GM23338 (cell line): ENCODE data around the gene DCANP1. TPM values are rescaled to one million over a fixed set of nuclear protein-coding genes. Genes with fewer than 3 reads are reported as not detected.

ENCODE experiments used
- ATAC-seq: fragments of 200-7000 bp; cut with Tn5 transposase; 3 replicates; pipeline ENCODE4 v1.9.1; 2020
- DNase-seq: peaks from one replicate; pipeline ENCODE4 v3.0.0-alpha.2; 2015; ENCODE audit warnings: low spot score
- H2AFZ ChIP-seq: fragments of 200-600 bp; sonication (generic); 2 replicates; pipeline ENCODE4 v1.8.0; 2016; ENCODE audit warnings: antibody characterized with exemption, mild to moderate bottlenecking, moderate library complexity
- H3F3A ChIP-seq: fragments of 200-600 bp; sonication (generic); replicated peaks from 2 replicates; pipeline ENCODE4 v1.8.0; 2017; ENCODE audit warnings: antibody characterized with exemption, mixed run types, low read depth
- H3K27ac ChIP-seq: fragments of 200-600 bp; sonication (generic); 2 replicates; pipeline ENCODE4 v1.6.1; 2016; ENCODE audit warnings: low read depth
- H3K27me3 ChIP-seq: fragments of 200-600 bp; sonication (generic); 2 replicates; pipeline ENCODE4 v1.8.0; 2016; ENCODE audit warnings: mild to moderate bottlenecking, mixed run types, moderate library complexity; ENCODE audit not compliant: insufficient read depth
- H3K36me3 ChIP-seq: fragments of 200-600 bp; sonication (generic); 2 replicates; pipeline ENCODE4 v1.8.0; 2016; ENCODE audit warnings: mild to moderate bottlenecking; ENCODE audit not compliant: insufficient read depth
- H3K4me1 ChIP-seq: fragments of 200-600 bp; sonication (generic); 2 replicates; pipeline ENCODE4 v1.8.0; 2016; ENCODE audit warnings: mild to moderate bottlenecking, moderate library complexity; ENCODE audit not compliant: insufficient read depth
- H3K4me2 ChIP-seq: fragments of 200-600 bp; sonication (generic); 2 replicates; pipeline ENCODE4 v1.7.1; 2017; ENCODE audit warnings: mixed run types
- H3K4me3 ChIP-seq: fragments of 200-600 bp; sonication (generic); 2 replicates; pipeline ENCODE4 v1.6.1; 2016; ENCODE audit warnings: mixed run types
- H3K79me2 ChIP-seq: fragments of 200-600 bp; sonication (generic); replicated peaks from 2 replicates; pipeline ENCODE4 v1.8.0; 2017; ENCODE audit warnings: mild to moderate bottlenecking; ENCODE audit not compliant: insufficient read depth
- H3K9me2 ChIP-seq: fragments of 200-600 bp; sonication (generic); 2 replicates; pipeline ENCODE4 v1.8.0; 2017; ENCODE audit not compliant: insufficient read depth
- H4K20me1 ChIP-seq: fragments of 200-600 bp; sonication (generic); replicated peaks from 2 replicates; pipeline ENCODE4 v1.8.0; 2017; ENCODE audit warnings: mild to moderate bottlenecking; ENCODE audit not compliant: insufficient read depth
- H3K27ac Mint-ChIP-seq: 2 replicates; pipeline ENCODE4 v1.8.0; 2020; ENCODE audit warnings: inconsistent platforms, mild to moderate bottlenecking, moderate library complexity, mixed read lengths
- H3K27me3 Mint-ChIP-seq: 3 replicates; pipeline ENCODE4 v1.8.0; 2022; ENCODE audit warnings: low read depth, mild to moderate bottlenecking, moderate library complexity, mixed read lengths, inconsistent platforms; ENCODE audit not compliant: insufficient read depth, poor library complexity
- H3K36me3 Mint-ChIP-seq: 3 replicates; pipeline ENCODE4 v1.8.0; 2021; ENCODE audit warnings: low read depth, mild to moderate bottlenecking, inconsistent platforms, moderate library complexity, mixed read lengths
- H3K4me1 Mint-ChIP-seq: 3 replicates; pipeline ENCODE4 v1.8.0; 2020; ENCODE audit warnings: mild to moderate bottlenecking, inconsistent platforms, mixed read lengths
- H3K4me3 Mint-ChIP-seq: 3 replicates; pipeline ENCODE4 v1.8.0; 2021; ENCODE audit warnings: moderate library complexity, mild to moderate bottlenecking, inconsistent platforms, mixed read lengths
- H3K9me3 Mint-ChIP-seq: 3 replicates; pipeline ENCODE4 v1.8.0; 2020; ENCODE audit warnings: moderate library complexity, mild to moderate bottlenecking, inconsistent platforms, mixed read lengths
- CREB1 ChIP-seq: fragments of 250-450 bp; sonication (Bioruptor Pico); IDR thresholded peaks from 2 replicates; pipeline ENCODE4 v1.5.0; 2020; ENCODE audit warnings: low read depth, mild to moderate bottlenecking, moderate library complexity
- CTCF ChIP-seq, 2 experiments: fragments of 200-600 bp in 1 of 2; sonication (generic) in 1 of 2; conservative IDR thresholded peaks; 2 replicates each; pipeline versions ENCODE4 v1.5.1 to v1.6.1; 2016 to 2017; ENCODE audit warnings: antibody characterized with exemption in 2 of 2, low read depth in 2 of 2, mild to moderate bottlenecking in 2 of 2, moderate library complexity in 1 of 2
- ETS1 ChIP-seq: IDR thresholded peaks from 2 replicates; pipeline ENCODE4 v1.6.1; 2016; ENCODE audit warnings: antibody characterized with exemption
- EZH2 ChIP-seq: fragments of 200-600 bp; sonication (generic); IDR thresholded peaks from one replicate; pipeline ENCODE4 v1.8.0; 2017; ENCODE audit warnings: antibody characterized with exemption, mild to moderate bottlenecking, low read depth; ENCODE audit not compliant: unreplicated experiment
- EZH2phosphoT487 ChIP-seq: fragments of 200-600 bp; sonication (generic); IDR thresholded peaks from one replicate; pipeline ENCODE4 v1.8.1; 2018; ENCODE audit warnings: antibody characterized with exemption; ENCODE audit not compliant: unreplicated experiment
- JUNB ChIP-seq: IDR thresholded peaks from one replicate; pipeline ENCODE4 v1.6.1; 2016; ENCODE audit warnings: antibody characterized with exemption; ENCODE audit not compliant: unreplicated experiment
- NANOG ChIP-seq: IDR thresholded peaks from 2 replicates; pipeline ENCODE4 v1.6.1; 2016; ENCODE audit warnings: antibody characterized with exemption, borderline replicate concordance
- POLR2AphosphoS5 ChIP-seq: IDR thresholded peaks from 2 replicates; pipeline ENCODE4 v1.6.1; 2016; ENCODE audit warnings: antibody characterized with exemption, low read depth
- REST ChIP-seq: IDR thresholded peaks from one replicate; pipeline ENCODE4 v1.6.1; 2018; ENCODE audit warnings: antibody characterized with exemption; ENCODE audit not compliant: unreplicated experiment
- STAT1 ChIP-seq: IDR thresholded peaks from one replicate; pipeline ENCODE4 v1.6.1; 2016; ENCODE audit warnings: antibody characterized with exemption; ENCODE audit not compliant: unreplicated experiment
- ZNF114 ChIP-seq: fragments of 250-450 bp; sonication (Bioruptor Pico); IDR thresholded peaks from 2 replicates; pipeline ENCODE4 v1.5.0; 2020; ENCODE audit warnings: mild to moderate bottlenecking, moderate library complexity
- ZNF331 ChIP-seq: fragments of 250-450 bp; sonication (Bioruptor Pico); IDR thresholded peaks from 2 replicates; pipeline ENCODE4 v1.5.0; 2020; ENCODE audit warnings: low read depth, mild to moderate bottlenecking, moderate library complexity
- ZNF462 ChIP-seq: fragments of 250-450 bp; sonication (Bioruptor Pico); IDR thresholded peaks from 2 replicates; pipeline ENCODE4 v1.5.0; 2020; ENCODE audit warnings: mild to moderate bottlenecking, moderate library complexity
- polyA plus RNA-seq: library from polyadenylated mRNA; unstranded; fragments of >200 nt; fragmentation: Nextera tagmentation; extraction: Ambion mirVana; gene quantifications from 2 replicates; pipeline ENCODE4 v1.2.1, GENCODE V29; 2016
- total RNA-seq: library from RNA; depleted of rRNA; stranded (reverse); fragments of >200 nt; shearing (Covaris generic); gene quantifications from 2 replicates; pipeline ENCODE4 v1.2.3, GENCODE V29; 2014

The DCANP1 gene
- total and polyA plus RNA-seq, 2 experiments from 2014 or later, result not detected

- H3F3A ChIP-seq, result peaks cover 15% of the 10 kb centered on the region
- H3K36me3 Mint-ChIP-seq, result no peaks in the 10 kb centered on the region
- peaks cover 21% of the 10 kb centered on the region for H4K20me1 ChIP-seq
- no peak overlapping the region for H3K27ac Mint-ChIP-seq
- no peaks in the 10 kb centered on the region for H3K9me2 ChIP-seq
- H3K9me3 Mint-ChIP-seq, result no peaks in the 10 kb centered on the region
- H3K36me3 ChIP-seq, result no peaks in the 10 kb centered on the region
- ATAC-seq, result no peak
- H3K27me3 Mint-ChIP-seq, result peaks cover 36% of the 10 kb centered on the region
- peak; percentile 29 for DNase-seq
- H2AFZ ChIP-seq, result no peak overlapping the region
- H3K4me3 ChIP-seq, result peak overlapping the region; percentile 78
- H3K4me1 Mint-ChIP-seq, result peaks cover 57% of the 10 kb centered on the region
- H3K4me1 ChIP-seq, result peaks cover 50% of the 10 kb centered on the region
- H3K4me3 Mint-ChIP-seq, result peak overlapping the region; percentile 79
- H3K4me2 ChIP-seq, result peak overlapping the region; percentile 88
- H3K27me3 ChIP-seq, result peaks cover 89% of the 10 kb centered on the region
- TF ChIP-seq ZNF331 (no peak), JUNB (no peak), NANOG (no peak), POLR2AphosphoS5 (no peak), REST (no peak), ZNF114 (no peak), EZH2 (no peak), ETS1 (no peak), EZH2phosphoT487 (no peak), STAT1 (no peak), ZNF462 (CRISPR knock-in tag) (no peak), CREB1 (CRISPR knock-in tag) (no peak), CTCF (conservative IDR thresholded peaks at IDR 0.05; ENCODE audit: low read depth in 2 of 2) (no peak)
- no peak overlapping the region for H3K27ac ChIP-seq
- peaks cover 17% of the 10 kb centered on the region for H3K79me2 ChIP-seq
Observed at GRCh38 chr5:135400866-135401265, 46.3 kb downstream of the DCANP1 start.
